ENCODE data around the gene PLEKHB2. TPM values are rescaled to one million over a fixed set of nuclear protein-coding genes. Genes with fewer than 3 reads are reported as not detected.

The PLEKHB2 gene
- total RNA-seq, 4 donors from 2014 or later, result 40.4 to 52.9 (median 44.7) TPM

GRCh38 chr2:131127076-131127475 is 21.9 kb downstream of the PLEKHB2 start:
- Histone ChIP-seq H3K4me1 (no peaks in the 10 kb centered on the region), H3K9me3 (no peaks in the 10 kb centered on the region), H3K36me3 (peaks cover 40 to 70% (median 64%) of the 10 kb centered on the region in 4 donors), H3K27ac (replicated peaks in 1 of 4) (no peak overlapping the region), H3K4me3 (no peak overlapping the region), H3K27me3 (no peaks in the 10 kb centered on the region)
- intact Hi-C loops (cut with DNase I), result no loop called here
- WGBS, result 89% methylated on average over 3 of the region's 3 CpGs
- no peak for DNase-seq (ENCODE audit: extremely low spot score)
- TF ChIP-seq CTCF (IDR thresholded peaks at IDR 0.05) (no peak), EP300 (IDR thresholded peaks at IDR 0.05) (no peak), POLR2AphosphoS5 (IDR thresholded peaks at IDR 0.05) (no peak), POLR2A (IDR thresholded peaks at IDR 0.05; ENCODE audit: low read depth) (no peak)

DNA sequence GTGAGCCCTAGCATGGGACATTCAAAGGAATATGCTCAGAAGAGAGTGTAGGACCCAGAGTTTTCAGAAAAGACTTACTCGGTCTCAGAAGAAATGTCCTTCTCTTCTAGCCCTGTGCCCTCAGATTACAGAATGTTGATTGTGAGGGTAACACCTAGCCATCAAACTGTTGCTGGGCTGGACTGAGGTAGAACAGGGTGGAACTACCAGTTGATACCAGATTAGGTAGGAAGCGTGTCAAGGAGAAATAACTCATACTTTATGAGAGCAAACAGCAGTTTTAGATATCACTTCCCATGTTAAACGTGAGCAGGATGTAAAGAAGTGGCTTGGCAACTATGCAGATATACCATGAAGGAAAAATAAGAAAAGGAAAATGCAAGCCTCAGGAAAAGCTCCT is 22.8 kb downstream of the PLEKHB2 start:
- peaks cover 40 to 74% (median 70%) of the 10 kb centered on the region in 4 donors for H3K36me3 ChIP-seq
- DNase-seq (ENCODE audit: extremely low spot score), result no peak
- H3K4me3 ChIP-seq, result no peak overlapping the region
- no peaks in the 10 kb centered on the region for H3K9me3 ChIP-seq
- no peaks in the 10 kb centered on the region for H3K27me3 ChIP-seq
- 97% methylated on average over 3 of the region's 3 CpGs for WGBS
- intact Hi-C loops (cut with DNase I), result loop anchor here (2.0 kb wide), 1 partner anchor 21 kb away; no protein-coding TSS in a partner anchor
- TF ChIP-seq POLR2A (IDR thresholded peaks at IDR 0.05; ENCODE audit: low read depth), result no peak
- TF ChIP-seq CTCF (IDR thresholded peaks at IDR 0.05), result no peak
- TF ChIP-seq EP300 (IDR thresholded peaks at IDR 0.05), result no peak
- no peak for TF ChIP-seq POLR2AphosphoS5 (IDR thresholded peaks at IDR 0.05)
- H3K4me1 ChIP-seq, result no peaks in the 10 kb centered on the region
- no peak overlapping the region for H3K27ac ChIP-seq (replicated peaks in 1 of 4)

DNA sequence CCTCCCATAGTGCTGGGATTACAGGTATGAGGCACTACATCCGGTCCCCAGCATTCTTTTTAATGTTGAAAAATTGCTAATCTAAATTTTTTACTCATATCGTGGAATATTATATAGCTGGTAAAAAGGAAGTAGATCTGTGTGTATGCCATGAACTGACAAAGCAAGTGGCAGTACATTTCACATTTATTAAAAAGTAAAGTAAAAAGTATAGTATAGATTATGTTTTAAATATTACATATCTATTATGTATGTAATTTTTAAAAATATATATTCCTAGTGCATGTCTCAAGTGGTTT is 25.1 kb downstream of the PLEKHB2 start:
- intact Hi-C loops (cut with DNase I), result no loop called here
- H3K4me1 ChIP-seq, result no peaks in the 10 kb centered on the region
- peaks cover 40 to 96% (median 80%) of the 10 kb centered on the region in 4 donors for H3K36me3 ChIP-seq
- no peak overlapping the region for H3K4me3 ChIP-seq
- no peak for DNase-seq (ENCODE audit: extremely low spot score)
- no peaks in the 10 kb centered on the region for H3K27me3 ChIP-seq
- H3K27ac ChIP-seq (replicated peaks in 1 of 4), result no peak overlapping the region
- H3K9me3 ChIP-seq, result no peaks in the 10 kb centered on the region
- WGBS, result 98% methylated on average over 2 of the region's 2 CpGs
- TF ChIP-seq EP300 (IDR thresholded peaks at IDR 0.05) (no peak), POLR2AphosphoS5 (IDR thresholded peaks at IDR 0.05) (no peak)

GRCh38 chr2:131132729-131133128 is 27.6 kb downstream of the PLEKHB2 start:
- H3K4me1 ChIP-seq, result no peaks in the 10 kb centered on the region
- TF ChIP-seq EP300 (IDR thresholded peaks at IDR 0.05) (no peak), POLR2A (IDR thresholded peaks at IDR 0.05; ENCODE audit: low read depth) (no peak)
- no peaks in the 10 kb centered on the region for H3K9me3 ChIP-seq
- H3K27ac ChIP-seq (replicated peaks in 1 of 4), result no peak overlapping the region
- no peaks in the 10 kb centered on the region for H3K27me3 ChIP-seq
- no peak overlapping the region for H3K4me3 ChIP-seq
- intact Hi-C loops (cut with DNase I), result no loop called here
- DNase-seq (ENCODE audit: extremely low spot score), result no peak
- 90% methylated on average over 8 of the region's 8 CpGs for WGBS
- H3K36me3 ChIP-seq, result peaks cover 19 to 87% (median 60%) of the 10 kb centered on the region in 4 donors

GRCh38 chr2:131140581-131140980 is 35.4 kb downstream of the PLEKHB2 start:
- no peak overlapping the region for H3K27ac ChIP-seq (replicated peaks in 1 of 4)
- no peaks in the 10 kb centered on the region for H3K27me3 ChIP-seq
- WGBS, result 92% methylated on average over 2 of the region's 2 CpGs
- intact Hi-C loops (cut with DNase I), result no loop called here
- no peaks in the 10 kb centered on the region for H3K9me3 ChIP-seq
- no peak for DNase-seq (ENCODE audit: extremely low spot score)
- peaks cover 27 to 77% (median 47%) of the 10 kb centered on the region in 4 donors for H3K36me3 ChIP-seq
- TF ChIP-seq POLR2AphosphoS5 (IDR thresholded peaks at IDR 0.05) (no peak), POLR2A (IDR thresholded peaks at IDR 0.05; ENCODE audit: low read depth) (no peak), EP300 (IDR thresholded peaks at IDR 0.05) (no peak), CTCF (IDR thresholded peaks at IDR 0.05) (no peak)
- no peak overlapping the region for H3K4me3 ChIP-seq
- no peaks in the 10 kb centered on the region for H3K4me1 ChIP-seq

DNA sequence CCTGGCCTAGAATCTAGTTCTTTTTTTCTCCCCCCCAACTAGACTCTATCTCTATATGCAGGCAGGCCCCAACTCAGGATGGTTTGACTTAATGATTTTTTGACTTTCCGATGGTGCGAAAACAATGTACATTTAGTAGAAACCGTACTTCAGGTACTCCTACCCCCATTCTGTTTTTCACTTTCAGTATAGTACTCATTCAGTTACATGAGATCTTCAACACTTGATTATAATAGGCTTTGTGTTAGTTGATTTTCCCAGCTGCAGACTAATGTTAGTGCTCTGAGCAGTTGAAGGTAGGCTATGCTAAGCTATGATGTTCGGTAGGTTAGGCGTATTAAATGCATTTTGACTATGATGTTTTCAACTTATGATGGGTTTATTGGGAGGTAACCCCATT is 37.7 kb downstream of the PLEKHB2 start:
- TF ChIP-seq POLR2A (IDR thresholded peaks at IDR 0.05; ENCODE audit: low read depth) (no peak), CTCF (IDR thresholded peaks at IDR 0.05) (no peak), POLR2AphosphoS5 (IDR thresholded peaks at IDR 0.05) (no peak), EP300 (IDR thresholded peaks at IDR 0.05) (no peak)
- H3K27me3 ChIP-seq, result no peaks in the 10 kb centered on the region
- peaks cover 41 to 88% (median 65%) of the 10 kb centered on the region in 4 donors for H3K36me3 ChIP-seq
- H3K4me1 ChIP-seq, result no peaks in the 10 kb centered on the region
- H3K27ac ChIP-seq (replicated peaks in 1 of 4), result no peak overlapping the region
- 98% methylated on average over 5 of the region's 5 CpGs for WGBS
- no peak overlapping the region for H3K4me3 ChIP-seq
- no peak for DNase-seq (ENCODE audit: extremely low spot score)
- H3K9me3 ChIP-seq, result no peaks in the 10 kb centered on the region
- intact Hi-C loops (cut with DNase I), result no loop called here

Data from esophagus muscularis mucosa (tissue), 4 donors.